Hepatocyte (in vitro differentiated cells): ENCODE results near the gene SHC1. TPM values are rescaled to one million over a fixed set of nuclear protein-coding genes. Genes with fewer than 3 reads are reported as not detected.
A peak's percentile ranks its signal among the peaks of the same experiment; 100 is the strongest.
"Not testable (repeated sequence)": the region's sequence is repeated elsewhere in the genome, so short reads cannot be mapped to it uniquely, and the experiment has no call there.

Experiments
- DNase-seq: peaks from one replicate; pipeline ENCODE4 v3.0.0-alpha.2; 2016; ENCODE audit warnings: low spot score
- H2AFZ ChIP-seq: fragments of 200-600 bp; sonication (generic); 2 replicates; pipeline ENCODE4 v1.6.0; 2016; ENCODE audit warnings: antibody characterized with exemption, mild to moderate bottlenecking
- H3K27ac ChIP-seq: fragments of 200-600 bp; sonication (generic); 2 replicates; pipeline ENCODE4 v1.5.1; 2016; ENCODE audit warnings: mild to moderate bottlenecking
- H3K27me3 ChIP-seq: fragments of 200-600 bp; sonication (generic); 2 replicates; pipeline ENCODE4 v1.6.1; 2016
- H3K36me3 ChIP-seq: fragments of 200-600 bp; sonication (generic); replicated peaks from 2 replicates; pipeline ENCODE4 v1.5.1; 2016; ENCODE audit warnings: low read depth; ENCODE audit not compliant: insufficient read depth
- H3K4me1 ChIP-seq: fragments of 200-600 bp; sonication (generic); 2 replicates; pipeline ENCODE4 v1.5.1; 2016; ENCODE audit warnings: mild to moderate bottlenecking, moderate library complexity; ENCODE audit not compliant: insufficient read depth
- H3K4me2 ChIP-seq: fragments of 200-600 bp; sonication (generic); 2 replicates; pipeline ENCODE4 v1.6.0; 2016
- H3K4me3 ChIP-seq: fragments of 200-600 bp; sonication (generic); 2 replicates; pipeline ENCODE4 v1.5.1; 2016; ENCODE audit warnings: mild to moderate bottlenecking
- H3K79me2 ChIP-seq: fragments of 200-600 bp; sonication (generic); 2 replicates; pipeline ENCODE4 v1.6.0; 2017; ENCODE audit warnings: mild to moderate bottlenecking
- H3K9me2 ChIP-seq: fragments of 200-600 bp; sonication (generic); replicated peaks from 2 replicates; pipeline ENCODE4 v1.6.0; 2017; ENCODE audit warnings: mild to moderate bottlenecking; ENCODE audit not compliant: insufficient read depth
- H3K9me3 ChIP-seq: fragments of 200-600 bp; sonication (generic); 2 replicates; pipeline ENCODE4 v1.5.1; 2016; ENCODE audit warnings: low read depth, mild to moderate bottlenecking
- H4K20me1 ChIP-seq: fragments of 200-600 bp; sonication (generic); 2 replicates; pipeline ENCODE4 v1.6.0; 2016; ENCODE audit warnings: mild to moderate bottlenecking; ENCODE audit not compliant: insufficient read depth, poor library complexity, severe bottlenecking
- CTCF ChIP-seq: fragments of 200-600 bp; sonication (generic); IDR thresholded peaks from 2 replicates; pipeline ENCODE4 v1.5.1; 2016; ENCODE audit warnings: antibody characterized with exemption, mild to moderate bottlenecking; ENCODE audit not compliant: poor library complexity
- EZH2 ChIP-seq: fragments of 200-600 bp; sonication (generic); IDR thresholded peaks from 2 replicates; pipeline ENCODE4 v1.6.1; 2016; ENCODE audit warnings: antibody characterized with exemption, mild to moderate bottlenecking, borderline replicate concordance
- EZH2phosphoT487 ChIP-seq: fragments of 200-600 bp; sonication (generic); IDR thresholded peaks from one replicate; pipeline ENCODE4 v1.6.1; 2018; ENCODE audit warnings: antibody characterized with exemption, mild to moderate bottlenecking, low read depth, moderate library complexity; ENCODE audit not compliant: unreplicated experiment, severe bottlenecking
- whole genome bisulfite sequencing: methylation state at CpG from one replicate; pipeline ENCODE4 v1.1.6; 2016; ENCODE audit warnings: low lambda C conversion rate; ENCODE audit errors: missing lambda C conversion rate; 5-methylcytosine and 5-hydroxymethylcytosine counted together
- polyA plus RNA-seq: library from polyadenylated mRNA; unstranded; fragments of >200 nt; fragmentation: Nextera tagmentation; extraction: Ambion mirVana; gene quantifications from 2 replicates; pipeline ENCODE4 v1.2.1, GENCODE V29; 2016
- total RNA-seq: library from RNA; depleted of rRNA; stranded (reverse); fragments of >200 nt; gene quantifications from 2 replicates; pipeline ENCODE4 v1.2.3, GENCODE V29; 2014

Gene SHC1
- total and polyA plus RNA-seq, 2 experiments from 2014 or later = 95.6 to 107 TPM

- WGBS = 96% methylated on average over 17 of the region's 17 CpGs
- Histone ChIP-seq H3K27me3 (no peaks in the 10 kb centered on the region), H3K79me2 (peaks cover 38% of the 10 kb centered on the region), H3K27ac (no peak overlapping the region), H4K20me1 (no peaks in the 10 kb centered on the region), H3K9me3 (no peaks in the 10 kb centered on the region), H3K36me3 (no peaks in the 10 kb centered on the region), H3K4me1 (peaks cover 11% of the 10 kb centered on the region), H2AFZ (no peak overlapping the region), H3K4me3 (no peak overlapping the region), H3K4me2 (no peak overlapping the region), H3K9me2 (no peaks in the 10 kb centered on the region)
- no peak for DNase-seq
- TF ChIP-seq CTCF (no peak), EZH2 (no peak), EZH2phosphoT487 (no peak)
Measured at GRCh38 chr1:154988058-154988954, 17.8 kb upstream of the SHC1 start.

GRCh38 chr1:154987326-154987725 lies 16.8 kb upstream of the SHC1 start:
- H3K4me3 ChIP-seq = no peak overlapping the region
- H3K36me3 ChIP-seq = no peaks in the 10 kb centered on the region
- peaks cover 11% of the 10 kb centered on the region for H3K4me1 ChIP-seq
- H3K4me2 ChIP-seq = no peak overlapping the region
- no peak overlapping the region for H3K27ac ChIP-seq
- WGBS = 93% methylated on average over 6 of the region's 6 CpGs
- TF ChIP-seq EZH2phosphoT487 (no peak), EZH2 (no peak), CTCF (no peak)
- H3K9me3 ChIP-seq = no peaks in the 10 kb centered on the region
- H3K9me2 ChIP-seq = no peaks in the 10 kb centered on the region
- no peaks in the 10 kb centered on the region for H3K27me3 ChIP-seq
- no peak overlapping the region for H2AFZ ChIP-seq
- H3K79me2 ChIP-seq = peaks cover 40% of the 10 kb centered on the region
- no peak for DNase-seq
- no peaks in the 10 kb centered on the region for H4K20me1 ChIP-seq

GRCh38 chr1:154986736-154987135 lies 16.2 kb upstream of the SHC1 start:
- H3K27ac ChIP-seq, DNase-seq, H3K4me3 ChIP-seq, H3K9me2 ChIP-seq, H3K27me3 ChIP-seq, H3K9me3 ChIP-seq, H2AFZ ChIP-seq, H4K20me1 ChIP-seq, H3K36me3 ChIP-seq, H3K4me2 ChIP-seq: not testable (repeated sequence)
- Histone ChIP-seq H3K79me2 (peaks cover 41% of the 10 kb centered on the region), H3K4me1 (peaks cover 11% of the 10 kb centered on the region)
- 98% methylated on average over 4 of the region's 4 CpGs for WGBS

- H3K4me1 ChIP-seq = peaks cover 11% of the 10 kb centered on the region
- H2AFZ ChIP-seq = no peak overlapping the region
- H3K27me3 ChIP-seq = no peaks in the 10 kb centered on the region
- peak overlapping the region; percentile 46 for H3K4me3 ChIP-seq
- H3K27ac ChIP-seq = peak overlapping the region; percentile 49
- H3K36me3 ChIP-seq = no peaks in the 10 kb centered on the region
- no peak for DNase-seq
- H3K4me2 ChIP-seq = peak overlapping the region; percentile 95
- 17% methylated on average over 17 of the region's 17 CpGs for whole genome bisulfite sequencing
- peaks cover 48% of the 10 kb centered on the region for H3K79me2 ChIP-seq
- no peaks in the 10 kb centered on the region for H3K9me2 ChIP-seq
- no peaks in the 10 kb centered on the region for H3K9me3 ChIP-seq
- no peaks in the 10 kb centered on the region for H4K20me1 ChIP-seq
- TF ChIP-seq EZH2 = no peak
- no peak for TF ChIP-seq CTCF
- TF ChIP-seq EZH2phosphoT487 = no peak
Measured at GRCh38 chr1:154983776-154984466, 13.4 kb upstream of the SHC1 start.
